HG03196 (cell line): ENCODE measurements around the gene GPR39.

Experiments
- ATAC-seq: cut with Tn5 transposase; IDR thresholded peaks from one replicate; pipeline ENCODE4 v1.9.1; 2021; ENCODE audit not compliant: unreplicated experiment

Gene GPR39

DNA sequence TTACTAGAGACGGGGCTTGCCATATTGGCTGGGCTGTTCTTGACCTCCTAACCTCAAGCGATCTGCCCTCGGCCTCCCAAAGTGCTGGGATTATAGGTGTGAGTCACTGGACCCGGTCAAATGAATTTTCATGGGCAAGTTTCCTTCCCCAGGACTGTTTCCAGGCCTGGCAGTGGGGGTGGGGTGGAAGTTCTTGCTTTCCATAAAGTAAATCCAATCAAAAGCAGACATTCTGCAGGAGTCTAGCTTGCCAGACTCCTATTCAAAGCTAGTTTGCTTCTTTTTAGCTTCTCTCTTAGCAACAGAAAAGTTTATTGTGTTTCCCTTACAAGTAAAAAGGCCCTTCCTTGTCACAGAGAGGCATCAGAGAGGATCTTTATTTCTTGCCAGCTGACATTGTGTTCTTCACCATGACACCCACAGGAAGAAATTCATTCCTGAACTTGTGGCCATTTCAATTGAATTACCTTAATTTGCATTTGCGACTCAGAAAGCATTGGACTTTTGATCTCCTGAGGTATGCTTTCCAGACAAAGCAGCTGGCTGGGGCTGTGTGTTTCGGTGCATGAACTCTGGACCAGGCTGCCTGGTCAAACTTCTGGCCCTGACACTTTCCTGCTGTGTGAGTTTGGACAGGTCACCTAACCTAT, 215.5 kb downstream of the GPR39 start:
- no peak for ATAC-seq

DNA sequence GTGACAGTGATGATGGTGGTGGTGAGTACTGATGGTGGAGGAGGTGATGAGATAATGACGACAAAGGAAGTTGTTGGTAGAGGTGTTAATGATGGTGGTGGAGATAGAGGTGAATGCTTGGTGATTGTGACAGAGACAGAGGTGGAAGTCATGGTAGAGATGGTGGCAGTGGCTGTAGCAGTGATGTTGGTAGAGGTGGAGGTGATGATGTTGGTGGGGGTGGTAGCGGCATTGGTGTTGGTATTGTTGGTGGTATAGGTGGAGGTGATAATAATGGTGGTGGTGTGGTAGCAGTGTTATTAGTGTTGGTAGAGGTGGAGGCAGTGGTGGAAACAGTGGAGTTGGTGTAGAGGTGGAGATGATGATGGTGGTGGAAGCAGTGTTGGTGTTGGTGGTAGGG, 217.0 kb downstream of the GPR39 start:
- ATAC-seq = no peak

DNA sequence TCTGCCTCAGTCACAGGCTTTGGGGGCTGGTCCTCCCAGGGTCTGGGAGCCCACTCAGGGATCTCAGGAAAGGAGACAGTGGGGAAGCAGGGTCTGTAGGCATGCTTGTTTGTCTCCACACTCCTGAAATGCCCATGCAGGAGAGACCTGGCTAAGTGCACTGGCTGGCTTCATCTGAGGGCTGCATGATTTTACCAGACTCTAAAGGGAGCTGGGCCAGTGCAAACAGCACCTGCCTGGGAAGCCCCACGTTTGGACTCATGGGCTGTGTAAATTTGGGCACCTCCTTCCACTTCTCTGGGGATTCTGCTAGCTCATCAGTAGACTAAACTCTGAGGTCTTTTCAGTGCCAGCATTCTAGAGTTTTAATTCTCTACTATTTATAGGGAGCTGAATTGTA, 219.7 kb downstream of the GPR39 start:
- no peak for ATAC-seq

DNA sequence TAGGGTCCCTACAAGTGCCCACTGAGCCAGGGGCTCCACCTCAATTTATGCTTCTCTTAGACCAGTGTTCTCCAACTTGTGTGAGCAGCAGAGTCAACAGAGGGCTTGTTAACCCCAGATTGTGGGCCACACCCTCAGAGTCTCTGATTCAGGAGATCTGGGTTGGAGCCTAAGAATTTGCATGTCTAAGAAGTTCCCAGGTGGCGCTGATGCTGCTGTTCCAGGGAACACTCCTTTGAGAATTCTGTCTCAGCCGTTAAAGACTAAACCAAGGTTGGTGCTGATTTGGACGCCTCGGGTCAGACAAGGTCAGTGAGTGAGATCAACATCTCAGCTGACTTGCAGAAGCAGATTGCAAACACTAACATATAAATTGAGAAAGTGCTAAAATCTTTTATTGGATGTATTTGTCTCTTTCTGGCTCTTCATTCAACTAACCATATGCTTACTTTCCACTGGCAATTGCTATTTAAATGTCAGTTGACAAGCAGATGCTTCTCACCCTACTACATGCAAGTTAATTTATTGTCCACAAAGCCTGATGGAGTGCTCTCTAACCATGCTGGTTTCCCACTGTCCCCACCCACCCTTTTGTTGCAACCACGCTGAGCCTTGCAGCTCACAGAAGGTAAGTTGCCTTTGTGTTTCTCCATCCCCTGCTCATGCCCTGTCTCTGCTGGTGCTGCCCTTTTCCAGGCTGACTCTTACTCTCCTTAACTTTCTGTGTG, 221.9 kb downstream of the GPR39 start:
- ATAC-seq = no peak

DNA sequence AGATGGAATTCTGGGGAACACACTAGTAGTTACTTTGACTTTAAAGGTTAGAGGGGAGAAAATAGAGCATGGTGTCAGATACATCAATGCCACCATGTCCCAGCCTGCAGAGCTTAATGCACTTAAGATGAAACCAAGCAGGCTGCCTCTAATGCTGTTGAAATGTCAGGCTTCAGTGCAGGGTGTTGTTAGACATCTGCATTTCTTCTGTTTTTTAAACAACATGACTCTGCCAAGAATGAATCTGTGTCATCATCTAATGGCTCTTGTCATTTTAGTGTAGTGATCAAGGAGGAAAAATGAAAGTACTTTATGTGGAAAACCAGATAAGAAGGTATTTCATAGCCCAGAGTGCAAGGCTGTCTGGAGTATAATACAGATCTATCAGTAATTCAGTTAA, 223.5 kb downstream of the GPR39 start:
- no peak for ATAC-seq

DNA sequence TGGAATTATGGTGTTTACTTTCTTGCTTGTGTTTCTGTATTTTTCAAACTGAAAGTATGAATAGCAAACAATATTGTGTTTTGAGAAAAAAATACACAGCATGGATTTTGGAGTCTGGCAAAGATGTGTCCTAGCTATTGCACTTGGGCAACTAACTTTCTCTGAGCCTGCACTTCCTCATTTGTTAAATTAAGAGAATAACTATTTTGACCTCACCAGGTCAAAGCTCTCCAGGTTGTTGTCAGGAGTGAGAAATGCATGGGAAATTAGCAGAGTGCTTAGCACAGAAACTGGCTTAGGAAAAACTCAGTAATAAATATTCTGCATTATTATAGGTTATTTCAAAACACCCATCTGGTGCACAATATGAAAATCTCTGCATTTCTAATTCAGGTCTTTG, 225.2 kb downstream of the GPR39 start:
- ATAC-seq = no peak

DNA sequence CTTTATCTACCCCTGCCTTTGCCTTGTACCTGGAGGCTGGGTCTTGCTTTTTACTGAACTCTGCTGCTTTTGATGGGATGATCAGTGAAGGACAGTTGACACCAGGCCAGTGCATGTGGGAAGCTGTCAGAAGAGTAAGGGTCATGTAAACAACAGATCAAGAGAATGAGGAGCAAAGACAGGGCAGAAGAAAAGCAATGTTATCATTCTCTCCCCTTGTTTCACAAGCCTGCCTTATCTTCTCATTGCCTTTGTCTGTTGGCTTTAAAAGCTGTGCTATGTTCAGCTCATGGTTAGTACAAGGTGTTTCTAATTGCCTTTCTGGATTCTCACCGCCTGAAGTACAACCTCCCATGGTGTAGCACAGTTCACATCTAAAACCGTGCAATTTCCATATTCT, 225.8 kb downstream of the GPR39 start:
- ATAC-seq = no peak

DNA sequence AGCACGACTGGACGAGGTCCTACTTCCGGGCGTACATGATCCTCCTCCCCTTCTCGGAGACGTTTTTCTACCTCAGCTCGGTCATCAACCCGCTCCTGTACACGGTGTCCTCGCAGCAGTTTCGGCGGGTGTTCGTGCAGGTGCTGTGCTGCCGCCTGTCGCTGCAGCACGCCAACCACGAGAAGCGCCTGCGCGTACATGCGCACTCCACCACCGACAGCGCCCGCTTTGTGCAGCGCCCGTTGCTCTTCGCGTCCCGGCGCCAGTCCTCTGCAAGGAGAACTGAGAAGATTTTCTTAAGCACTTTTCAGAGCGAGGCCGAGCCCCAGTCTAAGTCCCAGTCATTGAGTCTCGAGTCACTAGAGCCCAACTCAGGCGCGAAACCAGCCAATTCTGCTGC, 228.6 kb downstream of the GPR39 start:
- ATAC-seq = no peak

DNA sequence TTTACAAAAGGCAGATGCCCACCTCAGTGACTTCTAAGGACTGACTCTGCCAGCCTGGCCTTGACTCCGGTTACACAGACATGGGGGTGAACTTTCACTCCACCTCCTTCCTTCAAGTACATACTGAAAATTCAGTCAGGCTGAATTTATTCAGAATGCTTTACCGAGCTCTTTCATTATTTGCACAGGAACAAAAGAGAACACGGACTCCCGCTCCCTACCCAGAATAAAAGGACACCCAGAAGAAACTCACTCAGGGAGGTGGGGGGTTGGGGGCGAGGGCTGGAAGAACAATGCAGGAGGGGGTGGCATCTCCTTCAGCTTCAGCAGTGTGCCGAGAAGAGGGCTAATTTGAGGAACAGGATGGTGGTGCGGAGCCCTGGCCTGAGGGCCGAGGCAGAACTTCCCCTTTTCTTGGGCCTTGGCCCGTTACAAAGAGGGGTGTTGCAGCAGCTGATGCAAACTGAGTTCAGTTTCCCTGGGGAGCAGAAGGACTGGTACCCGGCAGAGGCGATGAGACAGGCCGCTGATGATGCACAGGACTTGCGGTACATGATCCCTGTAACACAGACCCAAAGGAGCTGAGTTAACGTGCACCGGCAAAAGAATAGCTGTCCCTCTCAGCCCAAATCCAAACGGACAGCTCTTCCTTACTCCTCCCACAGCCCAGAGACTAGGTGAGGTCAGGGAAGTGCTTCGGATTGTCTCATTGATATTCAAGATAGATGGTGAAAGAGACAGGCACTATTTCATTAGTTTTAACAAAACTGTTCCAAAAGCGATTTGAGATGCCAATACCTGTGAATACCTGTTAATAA, 229.3 kb downstream of the GPR39 start:
- no peak for ATAC-seq

DNA sequence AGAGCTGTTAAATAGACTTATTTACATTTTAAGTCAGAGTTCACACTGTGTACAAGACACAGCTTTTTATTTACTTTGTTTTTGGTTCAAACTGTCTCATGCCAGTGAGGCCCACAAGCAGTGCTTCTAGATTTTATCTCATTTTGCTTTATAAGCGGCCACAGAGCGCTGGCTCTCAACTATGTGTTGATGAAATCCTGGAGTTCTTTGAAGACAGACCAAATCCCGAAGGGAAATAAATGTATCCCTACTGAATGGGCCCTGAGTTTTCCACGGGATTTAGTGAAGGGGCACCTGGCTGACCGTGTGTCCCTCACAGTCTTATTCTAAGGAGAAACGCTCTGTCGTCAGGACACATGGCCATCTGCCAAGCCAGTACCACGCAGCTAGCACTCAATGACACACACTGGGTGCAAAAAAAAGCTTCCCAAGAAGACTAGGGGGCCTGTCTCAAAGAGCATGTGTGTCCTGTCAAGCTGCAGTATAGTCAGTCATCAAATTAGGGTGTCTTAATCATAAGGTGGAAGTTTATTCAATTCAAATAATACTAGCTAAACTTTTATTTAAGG, 230.0 kb downstream of the GPR39 start:
- ATAC-seq = no peak

DNA sequence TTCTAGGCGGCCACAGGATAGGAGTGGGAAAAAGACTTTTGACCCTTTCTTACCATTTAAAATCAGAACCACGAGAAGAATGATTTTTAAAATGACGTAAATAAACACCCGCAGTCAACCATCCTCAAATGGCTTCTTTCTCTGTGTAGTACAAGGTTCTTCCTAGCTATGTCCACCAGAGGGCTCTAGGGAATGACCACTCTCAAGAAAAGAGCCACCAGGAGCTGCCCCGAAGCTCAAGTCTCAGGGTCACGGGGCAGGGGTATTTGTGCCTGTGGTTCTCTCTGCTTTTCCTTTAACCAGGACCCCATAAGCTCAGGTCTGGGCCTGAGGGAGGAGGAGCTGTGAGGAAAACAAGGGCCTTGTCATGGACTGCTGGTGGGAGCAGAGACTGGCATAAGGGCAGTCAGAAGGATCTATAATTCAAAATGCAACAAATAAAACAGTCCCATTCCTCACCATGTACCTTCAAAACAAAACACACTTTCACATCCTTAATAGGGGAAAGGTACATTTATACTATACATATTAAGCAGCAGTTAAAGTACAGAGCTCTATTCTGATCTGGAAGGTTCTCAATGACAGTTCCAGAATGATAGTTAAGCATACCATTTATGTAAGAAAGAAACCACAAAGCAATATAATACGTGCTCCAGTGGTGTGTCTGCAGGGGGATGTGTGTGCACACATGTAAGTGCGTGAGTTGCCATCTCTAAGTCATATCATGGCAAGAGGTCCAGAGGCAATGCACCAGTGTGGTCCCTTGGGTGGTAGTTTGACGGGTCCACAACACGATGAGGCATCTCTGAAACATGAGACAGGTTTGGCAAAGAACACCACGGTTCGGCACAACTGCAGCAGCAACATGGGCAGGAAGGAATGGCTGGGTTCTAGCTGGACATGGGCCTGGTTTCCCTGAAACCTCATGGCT, 234.8 kb downstream of the GPR39 start:
- ATAC-seq = no peak

DNA sequence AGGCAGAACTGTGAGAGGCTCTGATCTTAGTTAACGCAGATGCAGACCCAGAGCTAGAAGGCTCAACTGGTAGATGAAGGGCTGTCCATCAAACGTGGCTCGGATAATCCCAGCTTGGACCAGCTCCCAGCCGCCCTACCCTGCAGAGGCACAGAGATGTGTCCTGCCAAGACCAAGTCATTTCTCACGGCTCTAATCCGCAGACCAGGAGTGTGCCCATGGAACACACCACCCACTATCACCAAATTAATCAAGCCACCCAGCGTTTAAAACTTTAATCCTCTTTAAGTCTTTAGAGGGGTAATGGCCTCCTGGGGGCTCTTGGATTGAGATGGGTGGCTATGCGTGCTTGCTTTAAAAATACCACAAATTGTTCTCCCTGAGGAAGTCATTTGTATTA, 235.9 kb downstream of the GPR39 start:
- ATAC-seq = no peak

DNA sequence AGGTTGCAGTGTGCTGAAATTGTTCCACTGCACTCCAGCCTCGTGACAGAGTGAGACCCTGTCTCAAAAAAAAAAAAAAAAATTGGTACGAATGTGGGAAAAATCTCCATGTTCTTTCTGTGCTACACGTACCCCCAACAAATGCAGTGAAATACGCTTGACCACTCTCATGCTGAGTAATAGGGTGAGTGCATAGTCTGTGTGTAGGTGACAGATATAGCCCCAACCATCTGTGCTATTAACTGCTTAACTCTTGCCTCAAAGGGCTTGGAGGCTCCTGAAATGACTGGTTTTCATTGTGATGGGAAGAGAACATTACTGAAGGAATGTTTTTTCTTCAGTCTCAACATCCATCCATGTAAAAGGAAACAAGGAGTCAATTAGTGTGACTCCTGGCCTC, 237.7 kb downstream of the GPR39 start:
- no peak for ATAC-seq

DNA sequence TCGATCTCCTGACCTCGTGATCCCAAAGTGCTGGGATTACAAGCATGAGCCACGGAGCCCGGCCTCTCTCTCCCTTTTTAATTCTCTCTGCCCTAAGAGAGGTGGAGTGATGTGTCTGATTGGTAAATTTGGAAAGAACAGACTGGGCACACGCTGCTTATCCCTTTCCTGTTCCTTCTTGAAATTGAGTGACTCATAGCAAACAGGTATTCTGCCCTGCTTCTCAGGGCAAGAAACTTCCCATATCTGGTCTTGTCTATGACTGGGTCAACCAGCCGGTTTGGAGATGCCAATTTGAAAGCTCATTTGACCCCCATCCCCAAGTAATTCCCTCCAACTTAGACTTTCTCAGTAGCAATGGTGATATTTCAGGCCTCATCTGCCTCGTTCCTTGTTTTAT, 238.4 kb downstream of the GPR39 start:
- ATAC-seq = no peak

DNA sequence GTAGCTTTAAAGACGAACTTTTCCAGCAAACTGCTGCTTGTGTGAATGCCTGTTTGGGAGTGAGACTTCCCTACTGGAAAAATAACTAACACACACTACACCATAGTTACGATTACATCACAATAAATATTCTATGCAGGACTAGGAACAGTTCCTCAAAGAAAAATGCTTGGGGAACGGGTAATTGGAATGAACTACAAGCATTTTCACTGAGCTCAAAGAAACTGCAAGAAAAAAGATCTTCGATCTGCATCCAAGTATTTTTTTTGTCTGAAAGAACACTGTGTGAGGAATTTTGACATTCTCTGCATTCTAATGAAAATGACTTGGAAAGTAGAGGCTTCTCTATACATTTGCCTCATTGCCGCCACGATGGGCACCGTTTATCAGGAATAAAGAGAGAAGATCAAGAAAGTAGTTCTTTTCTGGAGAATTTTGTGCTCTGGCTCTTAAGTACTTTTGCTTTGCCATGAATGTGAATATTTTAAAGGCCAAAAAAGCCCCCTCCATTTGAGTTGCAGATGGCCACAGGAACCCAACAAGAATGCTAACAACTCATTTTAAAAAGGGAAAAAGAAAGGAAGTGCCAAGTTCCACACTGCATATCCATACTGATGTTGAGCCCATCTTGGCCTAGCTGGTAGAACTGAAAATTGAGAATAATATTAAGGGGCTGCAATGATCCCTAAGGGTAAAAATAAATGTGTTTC, 239.8 kb downstream of the GPR39 start:
- no peak for ATAC-seq

DNA sequence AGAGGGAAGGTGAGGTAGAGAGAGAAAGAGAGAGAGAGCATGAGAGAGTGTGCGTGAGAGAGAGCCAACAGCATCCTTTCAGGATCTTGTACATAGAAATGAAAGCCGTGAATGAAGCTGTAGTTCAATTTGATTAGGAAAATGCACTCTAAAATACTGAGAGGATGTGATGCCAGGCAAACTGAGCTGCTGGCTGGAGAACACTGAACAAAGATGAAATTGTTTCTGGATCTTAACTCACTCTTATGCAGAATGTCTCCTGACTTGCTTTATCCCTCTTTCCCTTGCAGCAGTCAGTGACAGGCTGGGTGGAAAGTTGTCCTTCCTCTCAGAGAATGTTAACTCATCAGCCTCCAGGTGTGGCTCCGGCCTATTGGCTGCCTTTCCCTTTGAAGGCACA, 242.7 kb downstream of the GPR39 start:
- no peak for ATAC-seq

DNA sequence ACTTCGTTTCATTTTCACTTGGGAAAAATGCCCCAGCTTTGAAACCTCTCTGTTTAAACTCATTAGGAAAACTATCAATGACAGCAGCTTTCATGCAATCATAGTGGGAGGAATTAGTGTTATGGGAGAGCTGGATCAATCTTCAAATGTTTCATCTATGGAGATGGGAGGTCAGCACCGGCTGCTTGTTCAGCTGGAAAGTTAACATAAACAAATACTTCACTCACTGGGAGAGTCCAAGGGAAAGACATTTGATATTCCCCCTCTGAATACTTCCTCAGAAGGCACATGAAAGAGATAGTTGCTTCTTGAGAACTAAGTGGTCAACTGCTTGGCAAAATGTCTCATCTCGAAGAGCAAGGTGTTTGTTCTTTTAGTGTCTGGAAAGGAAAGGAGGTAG, 246.1 kb downstream of the GPR39 start:
- ATAC-seq = no peak

DNA sequence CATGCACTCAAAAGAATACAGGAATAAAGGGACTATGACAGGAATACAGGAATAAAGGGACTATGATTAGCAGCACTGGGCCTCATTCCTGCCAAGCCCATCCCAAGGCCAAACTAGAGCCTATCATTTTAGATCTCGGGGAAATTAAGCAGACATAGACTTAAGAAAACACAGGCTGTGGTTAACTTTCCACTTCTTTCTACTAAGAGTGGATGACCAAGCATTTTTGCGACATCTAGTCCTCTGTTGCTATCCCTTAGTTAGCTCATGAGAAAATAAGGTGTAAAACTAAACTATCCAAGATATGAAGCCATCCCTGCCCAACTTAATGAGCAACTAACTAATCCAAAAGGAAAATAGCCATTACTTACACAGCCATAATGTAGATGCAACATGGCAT, 247.5 kb downstream of the GPR39 start:
- ATAC-seq = no peak

DNA sequence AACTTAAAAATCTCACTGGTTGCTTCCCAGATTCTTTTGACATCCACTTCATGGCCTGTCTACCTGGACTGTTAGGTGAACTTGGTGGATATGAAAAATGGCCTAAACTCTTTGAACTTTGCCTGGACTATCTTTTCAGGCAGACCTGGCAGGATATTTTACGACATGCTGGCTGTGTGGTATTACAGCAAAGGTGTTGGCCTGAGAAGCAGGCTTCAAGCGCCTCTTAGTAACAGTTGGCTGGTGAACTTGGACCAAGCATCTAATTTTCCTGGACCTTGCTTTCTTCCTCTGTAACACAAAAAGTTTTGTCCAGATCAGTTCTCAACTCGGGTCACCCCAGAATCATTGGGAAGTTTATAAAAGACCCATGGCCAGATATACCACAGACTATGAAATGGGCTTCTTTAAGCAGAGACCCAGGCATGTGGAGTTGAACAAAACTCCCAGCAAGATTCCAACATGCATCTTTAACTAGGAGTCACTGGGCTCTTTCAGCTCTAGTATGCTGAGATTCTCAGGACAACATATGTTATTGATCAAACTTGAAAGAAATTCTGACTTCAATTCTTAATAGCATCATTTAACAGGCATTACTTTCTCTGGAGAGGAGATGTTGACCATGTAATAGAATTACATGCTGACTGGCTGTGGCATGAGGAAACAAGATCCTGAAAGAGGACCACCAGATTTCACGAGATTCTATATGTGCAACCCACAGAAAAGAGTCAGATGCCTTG, 249.0 kb downstream of the GPR39 start:
- no peak for ATAC-seq
